DOHH2 (cell line): ENCODE data around the gene PDK3.

Experiments
- H3F3A ChIP-seq: fragments of 200-600 bp; sonication (generic), shearing (Covaris generic); 2 replicates; pipeline ENCODE4 v1.6.0; 2016; ENCODE audit warnings: antibody characterized with exemption, mild to moderate bottlenecking; ENCODE audit not compliant: control insufficient read depth, insufficient read depth
- H3K27ac ChIP-seq: fragments of 200-600 bp; sonication (generic); 2 replicates; pipeline ENCODE4 v1.5.1; 2014; ENCODE audit warnings: low read depth, mild to moderate bottlenecking, low read length, moderate library complexity
- H3K27me3 ChIP-seq: fragments of 200-600 bp; sonication (generic); 2 replicates; pipeline ENCODE4 v1.6.1; 2014; ENCODE audit warnings: mild to moderate bottlenecking, low read length, mixed read lengths; ENCODE audit not compliant: control insufficient read depth
- H3K36me3 ChIP-seq: fragments of 200-600 bp; sonication (generic); 2 replicates; pipeline ENCODE4 v1.6.1; 2014; ENCODE audit warnings: mild to moderate bottlenecking, low read length, moderate library complexity, mixed read lengths; ENCODE audit not compliant: control insufficient read depth
- H3K4me1 ChIP-seq: fragments of 200-600 bp; sonication (generic); 2 replicates; pipeline ENCODE4 v1.6.1; 2014; ENCODE audit warnings: mild to moderate bottlenecking, low read length, mixed read lengths; ENCODE audit not compliant: control insufficient read depth
- H3K4me2 ChIP-seq: fragments of 200-600 bp; sonication (generic); 2 replicates; pipeline ENCODE4 v1.6.0; 2014; ENCODE audit warnings: mild to moderate bottlenecking, low read length, moderate library complexity
- H3K4me3 ChIP-seq: fragments of 200-600 bp; sonication (generic); 2 replicates; pipeline ENCODE4 v1.5.1; 2014; ENCODE audit warnings: mild to moderate bottlenecking, low read length, mixed read lengths
- H3K79me2 ChIP-seq: fragments of 200-600 bp; sonication (generic); 2 replicates; pipeline ENCODE4 v1.6.1; 2014; ENCODE audit warnings: mild to moderate bottlenecking, low read length, mixed read lengths; ENCODE audit not compliant: control insufficient read depth
- H3K9me2 ChIP-seq: fragments of 200-600 bp; sonication (generic); replicated peaks from 2 replicates; pipeline ENCODE4 v1.6.1; 2014; ENCODE audit warnings: mild to moderate bottlenecking, low read length, mixed read lengths; ENCODE audit not compliant: control insufficient read depth
- H3K9me3 ChIP-seq: fragments of 200-600 bp; sonication (generic); 2 replicates; pipeline ENCODE4 v1.6.1; 2014; ENCODE audit warnings: antibody characterized with exemption, low read length, mixed read lengths; ENCODE audit not compliant: control insufficient read depth, insufficient read depth
- H4K20me1 ChIP-seq: fragments of 200-600 bp; sonication (generic); 2 replicates; pipeline ENCODE4 v1.6.0; 2014; ENCODE audit warnings: low read depth, mild to moderate bottlenecking, antibody characterized with exemption, low read length, moderate library complexity; ENCODE audit not compliant: control insufficient read depth, insufficient read depth
- CTCF ChIP-seq: fragments of 200-600 bp; sonication (generic); IDR thresholded peaks from one replicate; pipeline ENCODE4 v1.5.1; 2014; ENCODE audit warnings: antibody characterized with exemption, mild to moderate bottlenecking, low read depth, low read length; ENCODE audit not compliant: poor library complexity, severe bottlenecking
- EZH2phosphoT487 ChIP-seq: fragments of 200-600 bp; sonication (generic); IDR thresholded peaks from 2 replicates; pipeline ENCODE4 v1.6.1; 2017; ENCODE audit warnings: borderline replicate concordance, mild to moderate bottlenecking, antibody characterized with exemption, low read length, moderate library complexity, mixed read lengths

Gene PDK3

GRCh38 chrX:24515447-24515846 lies 50.4 kb downstream of the PDK3 start:
- H3K4me1 ChIP-seq: no peaks in the 10 kb centered on the region
- no peak for TF ChIP-seq CTCF
- TF ChIP-seq EZH2phosphoT487: no peak
- no peaks in the 10 kb centered on the region for H3K36me3 ChIP-seq
- H3K9me3 ChIP-seq: no peaks in the 10 kb centered on the region
- no peak overlapping the region for H3K27ac ChIP-seq
- H3K9me2 ChIP-seq: no peaks in the 10 kb centered on the region
- H3K27me3 ChIP-seq: no peaks in the 10 kb centered on the region
- no peak overlapping the region for H3K4me3 ChIP-seq
- H3F3A ChIP-seq: no peaks in the 10 kb centered on the region
- no peaks in the 10 kb centered on the region for H4K20me1 ChIP-seq
- no peaks in the 10 kb centered on the region for H3K79me2 ChIP-seq
- H3K4me2 ChIP-seq: no peak overlapping the region

GRCh38 chrX:24520472-24520871 lies 55.4 kb downstream of the PDK3 start:
- Histone ChIP-seq H3K27me3 (no peaks in the 10 kb centered on the region), H3K9me2 (no peaks in the 10 kb centered on the region), H4K20me1 (no peaks in the 10 kb centered on the region), H3K4me1 (no peaks in the 10 kb centered on the region), H3K79me2 (no peaks in the 10 kb centered on the region), H3F3A (no peaks in the 10 kb centered on the region), H3K4me2 (no peak overlapping the region), H3K27ac (no peak overlapping the region), H3K9me3 (no peaks in the 10 kb centered on the region), H3K36me3 (no peaks in the 10 kb centered on the region), H3K4me3 (no peak overlapping the region)
- no peak for TF ChIP-seq CTCF

GRCh38 chrX:24525455-24525854 lies 60.4 kb downstream of the PDK3 start:
- no peaks in the 10 kb centered on the region for H3K36me3 ChIP-seq
- H3K4me1 ChIP-seq: no peaks in the 10 kb centered on the region
- no peaks in the 10 kb centered on the region for H3K79me2 ChIP-seq
- H3K9me2 ChIP-seq: no peaks in the 10 kb centered on the region
- H4K20me1 ChIP-seq: no peaks in the 10 kb centered on the region
- H3F3A ChIP-seq: no peaks in the 10 kb centered on the region
- TF ChIP-seq EZH2phosphoT487 (no peak), CTCF (no peak)
- no peak overlapping the region for H3K27ac ChIP-seq
- H3K27me3 ChIP-seq: no peaks in the 10 kb centered on the region
- H3K4me2 ChIP-seq: no peak overlapping the region
- H3K9me3 ChIP-seq: no peaks in the 10 kb centered on the region
- no peak overlapping the region for H3K4me3 ChIP-seq

- H3K79me2 ChIP-seq: no peaks in the 10 kb centered on the region
These were observed 61.5 kb downstream of the PDK3 start for GRCh38 chrX:24526616-24527015.

More at GRCh38 chrX:24526616-24527015, 61.5 kb downstream of the PDK3 start:
- H3K4me2 ChIP-seq: no peak overlapping the region
- H3K9me2 ChIP-seq: no peaks in the 10 kb centered on the region
- no peaks in the 10 kb centered on the region for H3K4me1 ChIP-seq
- no peak for TF ChIP-seq EZH2phosphoT487
- TF ChIP-seq CTCF: no peak
- H3K9me3 ChIP-seq: no peaks in the 10 kb centered on the region
- no peaks in the 10 kb centered on the region for H3K36me3 ChIP-seq
- no peaks in the 10 kb centered on the region for H4K20me1 ChIP-seq
- no peak overlapping the region for H3K4me3 ChIP-seq
- H3K27ac ChIP-seq: no peak overlapping the region
- no peaks in the 10 kb centered on the region for H3K27me3 ChIP-seq
- no peaks in the 10 kb centered on the region for H3F3A ChIP-seq
